Liver (tissue), 9 donors: ENCODE results near the gene FLNB. TPM values are rescaled to one million over a fixed set of nuclear protein-coding genes. Genes with fewer than 3 reads are reported as not detected.

Experiments used
- DNase-seq: peaks from one replicate; pipeline ENCODE4 v3.0.0-alpha.2; 2017; ENCODE audit warnings: low spot score
- H3K27ac ChIP-seq, 2 donors: one replicate each; pipeline ENCODE4 v1.7.0; 2013; ENCODE audit warnings: inconsistent platforms in 2 of 2, low read length in 2 of 2, control low read depth in 1 of 2, low read depth in 1 of 2, mild to moderate bottlenecking in 1 of 2
- H3K27me3 ChIP-seq, 4 donors: one replicate each; pipeline versions ENCODE4 v1.6.1 to v1.7.0; 2013; ENCODE audit warnings: low read length in 3 of 4, inconsistent platforms in 1 of 4, mild to moderate bottlenecking in 1 of 4, moderate library complexity in 1 of 4; ENCODE audit not compliant: control insufficient read depth in 4 of 4, insufficient read depth in 4 of 4
- H3K36me3 ChIP-seq, 4 donors: one replicate each; pipeline versions ENCODE4 v1.6.1 to v1.7.0; 2013; ENCODE audit warnings: low read length in 3 of 4, mild to moderate bottlenecking in 3 of 4, low read depth in 1 of 4, moderate library complexity in 1 of 4; ENCODE audit not compliant: control insufficient read depth in 4 of 4, insufficient read depth in 3 of 4
- H3K4me1 ChIP-seq, 4 donors: one replicate each; pipeline versions ENCODE4 v1.6.1 to v1.7.0; 2013; ENCODE audit warnings: low read length in 3 of 4, mild to moderate bottlenecking in 3 of 4, moderate library complexity in 1 of 4; ENCODE audit not compliant: control insufficient read depth in 4 of 4, insufficient read depth in 4 of 4
- H3K4me3 ChIP-seq, 3 donors: one replicate each; pipeline versions ENCODE4 v1.6.1 to v1.7.0; 2013; ENCODE audit warnings: low read length in 3 of 3, control low read depth in 1 of 3, low read depth in 1 of 3, mild to moderate bottlenecking in 1 of 3
- H3K9ac ChIP-seq, 2 donors: one replicate each; pipeline ENCODE4 v1.7.0; 2013; ENCODE audit warnings: low read length in 2 of 2, mild to moderate bottlenecking in 2 of 2, moderate library complexity in 2 of 2, control low read depth in 1 of 2, low read depth in 1 of 2
- H3K9me3 ChIP-seq, 4 donors: one replicate each; pipeline versions ENCODE4 v1.6.1 to v1.7.0; 2013; ENCODE audit warnings: low read length in 3 of 4; ENCODE audit not compliant: control insufficient read depth in 4 of 4
- ATF3 ChIP-seq: IDR thresholded peaks from 2 replicates; pipeline ENCODE4 v1.6.1; 2016; ENCODE audit warnings: antibody characterized with exemption
- CTCF ChIP-seq: fragments of 150-350 bp; IDR thresholded peaks from 2 replicates; pipeline ENCODE4 v1.5.1; 2017; ENCODE audit warnings: improper control_type of control experiment, low read depth, low read length; ENCODE audit not compliant: missing input control
- EGR1 ChIP-seq, 2 donors: IDR thresholded peaks; 2 replicates each; pipeline ENCODE4 v1.6.1; 2016 to 2018; ENCODE audit warnings: antibody characterized with exemption in 2 of 2, low read depth in 2 of 2
- FOXA1 ChIP-seq: IDR thresholded peaks from 2 replicates; pipeline ENCODE4 v1.6.1; 2016; ENCODE audit warnings: antibody characterized with exemption
- FOXA2 ChIP-seq: IDR thresholded peaks from 2 replicates; pipeline ENCODE4 v1.6.1; 2016; ENCODE audit warnings: antibody characterized with exemption
- GABPA ChIP-seq, 2 donors: IDR thresholded peaks in 1 of 2; conservative IDR thresholded peaks in 1 of 2; 2 replicates each; pipeline ENCODE4 v1.6.1; 2016; ENCODE audit warnings: antibody characterized with exemption in 2 of 2, mild to moderate bottlenecking in 1 of 2, moderate library complexity in 1 of 2
- HNF4A ChIP-seq, 2 donors: conservative IDR thresholded peaks; 2 replicates each; pipeline ENCODE4 v1.6.1; 2016; ENCODE audit warnings: antibody characterized with exemption in 2 of 2, mild to moderate bottlenecking in 2 of 2
- HNF4G ChIP-seq: IDR thresholded peaks from 2 replicates; pipeline ENCODE4 v1.6.1; 2016; ENCODE audit warnings: antibody characterized with exemption
- JUND ChIP-seq, 2 donors: IDR thresholded peaks; 2 replicates each; pipeline ENCODE4 v1.6.1; 2016; ENCODE audit warnings: antibody characterized with exemption in 2 of 2
- MAX ChIP-seq: IDR thresholded peaks from 2 replicates; pipeline ENCODE4 v1.6.1; 2016; ENCODE audit warnings: antibody characterized with exemption
- NR2F2 ChIP-seq: IDR thresholded peaks from 2 replicates; pipeline ENCODE4 v1.6.1; 2016; ENCODE audit warnings: antibody characterized with exemption
- RAD21 ChIP-seq, 2 donors: IDR thresholded peaks; 2 replicates each; pipeline ENCODE4 v1.6.1; 2016; ENCODE audit warnings: antibody characterized with exemption in 2 of 2, mild to moderate bottlenecking in 2 of 2
- REST ChIP-seq: IDR thresholded peaks from 2 replicates; pipeline ENCODE4 v1.6.1; 2016; ENCODE audit warnings: antibody characterized with exemption, mild to moderate bottlenecking
- RXRA ChIP-seq, 2 donors: IDR thresholded peaks; 2 replicates each; pipeline ENCODE4 v1.6.1; 2017 to 2018; ENCODE audit warnings: antibody characterized with exemption in 2 of 2, mild to moderate bottlenecking in 1 of 2
- SP1 ChIP-seq: IDR thresholded peaks from 2 replicates; pipeline ENCODE4 v1.6.1; 2018; ENCODE audit warnings: antibody characterized with exemption, mild to moderate bottlenecking
- TAF1 ChIP-seq: conservative IDR thresholded peaks from 2 replicates; pipeline ENCODE4 v1.6.1; 2016; ENCODE audit warnings: antibody characterized with exemption, mild to moderate bottlenecking
- YY1 ChIP-seq: IDR thresholded peaks from 2 replicates; pipeline ENCODE4 v1.6.1; 2016; ENCODE audit warnings: antibody characterized with exemption, mild to moderate bottlenecking
- ZBTB33 ChIP-seq: IDR thresholded peaks from 2 replicates; pipeline ENCODE4 v1.6.1; 2016; ENCODE audit warnings: antibody characterized with exemption
- WGBS: extraction: QIAGEN DNeasy Blood & Tissue Kit; methylation state at CpG from one replicate; pipeline ENCODE4 v1.1.7; 2013; 5-methylcytosine and 5-hydroxymethylcytosine counted together
- polyA plus RNA-seq, 2 donors: library from polyadenylated mRNA; stranded (reverse) in 1 of 2; unstranded in 1 of 2; fragments of 200-250 nt in 1 of 2; fragments of >200 nt in 1 of 2; fragmentation: Nextera tagmentation in 1 of 2; extraction: Ambion mirVana in 1 of 2; gene quantifications; one replicate each; pipeline versions ENCODE4 v1.2.1 to v1.2.3, GENCODE V29; 2013 to 2015
- total RNA-seq, 2 donors: library from RNA; depleted of rRNA; stranded (reverse); fragments of >200 nt; gene quantifications; one replicate each; pipeline ENCODE4 v1.2.3, GENCODE V29; 2014
- donor health status: healthy.
- donor health status: healthy.
- donor health status: healthy.
- donor health status: healthy.
- donor health status: healthy.

The FLNB gene
- total and polyA plus RNA-seq, 4 donors = 22.9 to 124 (median 44.3) TPM

GRCh38 chr3:58180940-58181587 is 172.8 kb downstream of the FLNB start:
- 64% methylated on average over 1 of the region's 1 CpG for WGBS
- Histone ChIP-seq H3K4me1 (peaks cover 8 to 33% (median 21%) of the 10 kb centered on the region in 4 donors), H3K36me3 (no peaks in the 10 kb centered on the region), H3K9ac (no peak overlapping the region), H3K9me3 (no peaks in the 10 kb centered on the region), H3K27ac (no peak overlapping the region), H3K27me3 (no peaks in the 10 kb centered on the region), H3K4me3 (no peak overlapping the region)
- TF ChIP-seq ATF3 = no peak
- no peak for TF ChIP-seq TAF1
- no peak for TF ChIP-seq GABPA (IDR thresholded peaks at IDR 0.05 in 1 of 2, conservative IDR thresholded peaks at IDR 0.05 in 1 of 2)
- TF ChIP-seq MAX = no peak
- peak in 1 of 2 donors; percentile 38 for TF ChIP-seq HNF4A (conservative IDR thresholded peaks at IDR 0.05)
- TF ChIP-seq ZBTB33 = no peak
- no peak for TF ChIP-seq CTCF
- TF ChIP-seq EGR1 (IDR thresholded peaks at IDR 0.05; ENCODE audit: low read depth in 2 of 2) = no peak
- no peak for TF ChIP-seq NR2F2
- no peak for TF ChIP-seq SP1
- TF ChIP-seq HNF4G = no peak
- peak in 1 of 2 donors; percentile 84 for TF ChIP-seq JUND (IDR thresholded peaks at IDR 0.05)
- TF ChIP-seq FOXA1 = peak; percentile 37
- no peak for TF ChIP-seq RAD21 (IDR thresholded peaks at IDR 0.05)
- TF ChIP-seq RXRA (IDR thresholded peaks at IDR 0.05) = peak in 1 of 2 donors; percentile 7
- no peak for TF ChIP-seq YY1
- TF ChIP-seq FOXA2 = no peak
- TF ChIP-seq REST = peak; percentile 17
- no peak for DNase-seq
